Smooth muscle cell (in vitro differentiated cells): ENCODE data around the gene ATP10A. TPM values are rescaled to one million over a fixed set of nuclear protein-coding genes. Genes with fewer than 3 reads are reported as not detected.

Experiments used
- DNase-seq: peaks from one replicate; lab custom pipeline; 2025; ENCODE audit not compliant: unreplicated experiment; lab: John Stamatoyannopoulos, UW
- H2AFZ ChIP-seq: fragments of 200-600 bp; sonication (generic); 2 replicates; pipeline ENCODE4 v1.6.0; 2016; ENCODE audit warnings: antibody characterized with exemption, low read depth, mild to moderate bottlenecking
- H3F3A ChIP-seq: fragments of 200-600 bp; sonication (generic); 2 replicates; pipeline ENCODE4 v1.6.0; 2017; ENCODE audit warnings: antibody characterized with exemption, low read depth
- H3K27ac ChIP-seq: fragments of 200-600 bp; sonication (generic); 2 replicates; pipeline ENCODE4 v1.5.1; 2016; ENCODE audit warnings: low read depth, mild to moderate bottlenecking
- H3K27me3 ChIP-seq: fragments of 200-600 bp; sonication (generic); 2 replicates; pipeline ENCODE4 v1.6.1; 2016; ENCODE audit warnings: low read depth, mild to moderate bottlenecking
- H3K36me3 ChIP-seq: fragments of 200-600 bp; sonication (generic); 2 replicates; pipeline ENCODE4 v1.5.1; 2016; ENCODE audit warnings: low read depth
- H3K4me1 ChIP-seq: fragments of 200-600 bp; sonication (generic); 2 replicates; pipeline ENCODE4 v1.5.1; 2016; ENCODE audit warnings: low read depth
- H3K4me2 ChIP-seq: fragments of 200-600 bp; sonication (generic); 2 replicates; pipeline ENCODE4 v1.6.0; 2016; ENCODE audit warnings: mild to moderate bottlenecking
- H3K4me3 ChIP-seq: fragments of 200-600 bp; sonication (generic); 2 replicates; pipeline ENCODE4 v1.5.1; 2016; ENCODE audit warnings: mild to moderate bottlenecking
- H3K79me2 ChIP-seq: fragments of 200-600 bp; sonication (generic); 2 replicates; pipeline ENCODE4 v1.6.0; 2016; ENCODE audit warnings: low read depth, mild to moderate bottlenecking
- H3K9ac ChIP-seq: fragments of 200-600 bp; sonication (generic); 2 replicates; pipeline ENCODE4 v1.6.0; 2016; ENCODE audit warnings: low read depth
- H3K9me3 ChIP-seq: fragments of 200-600 bp; sonication (generic); replicated peaks from 2 replicates; pipeline ENCODE4 v1.5.1; 2016; ENCODE audit warnings: low read depth
- H4K20me1 ChIP-seq: fragments of 200-600 bp; sonication (generic); 2 replicates; pipeline ENCODE4 v1.6.0; 2016; ENCODE audit warnings: low read depth
- CTCF ChIP-seq: fragments of 200-600 bp; sonication (generic); IDR thresholded peaks from 2 replicates; pipeline ENCODE4 v1.5.1; 2017; ENCODE audit warnings: borderline replicate concordance, mild to moderate bottlenecking, antibody characterized with exemption; ENCODE audit not compliant: insufficient read depth, poor library complexity, severe bottlenecking
- WGBS: methylation state at CpG from one replicate; pipeline ENCODE4 v1.1.7; 2016; ENCODE audit warnings: low lambda C conversion rate; 5-methylcytosine and 5-hydroxymethylcytosine counted together
- polyA plus RNA-seq: library from polyadenylated mRNA; unstranded; fragments of >200 nt; fragmentation: Nextera tagmentation; extraction: Ambion mirVana; gene quantifications from 2 replicates; pipeline ENCODE4 v1.2.1, GENCODE V29; 2016
- total RNA-seq: library from RNA; depleted of rRNA; stranded (reverse); fragments of >200 nt; gene quantifications from 2 replicates; pipeline ENCODE4 v1.2.3, GENCODE V29; 2014

Gene ATP10A
- total and polyA plus RNA-seq, 2 experiments from 2014 or later: 10.6 to 12.3 TPM

- WGBS: 91% methylated on average over 13 of the region's 13 CpGs
- H3K9me3 ChIP-seq: no peaks in the 10 kb centered on the region
Measured at GRCh38 chr15:25667829-25668228, 195.3 kb downstream of the ATP10A start.

GRCh38 chr15:25665913-25666312, 197.2 kb downstream of the ATP10A start:
- no peaks in the 10 kb centered on the region for H3K27me3 ChIP-seq
- DNase-seq: no peak
- no peak for TF ChIP-seq CTCF
- 88% methylated on average over 3 of the region's 3 CpGs for WGBS
- H3K4me1 ChIP-seq: peaks cover 21% of the 10 kb centered on the region
- no peaks in the 10 kb centered on the region for H3K79me2 ChIP-seq
- no peak overlapping the region for H3K27ac ChIP-seq
- no peak overlapping the region for H2AFZ ChIP-seq
- no peak overlapping the region for H3K9ac ChIP-seq
- no peaks in the 10 kb centered on the region for H3K9me3 ChIP-seq
- H3K4me3 ChIP-seq: no peak overlapping the region
- no peak overlapping the region for H3K4me2 ChIP-seq
- H3K36me3 ChIP-seq: no peaks in the 10 kb centered on the region
- H4K20me1 ChIP-seq: no peaks in the 10 kb centered on the region
- peaks cover 18% of the 10 kb centered on the region for H3F3A ChIP-seq

More at GRCh38 chr15:25667829-25668228, 195.3 kb downstream of the ATP10A start:
- Histone ChIP-seq H2AFZ (no peak overlapping the region), H3K4me2 (no peak overlapping the region), H3F3A (peaks cover 23% of the 10 kb centered on the region), H3K27ac (no peak overlapping the region), H3K79me2 (no peaks in the 10 kb centered on the region), H4K20me1 (no peaks in the 10 kb centered on the region), H3K4me1 (peaks cover 28% of the 10 kb centered on the region), H3K27me3 (no peaks in the 10 kb centered on the region), H3K9ac (no peak overlapping the region), H3K36me3 (no peaks in the 10 kb centered on the region), H3K4me3 (no peak overlapping the region)
- TF ChIP-seq CTCF: no peak
- DNase-seq: no peak

GRCh38 chr15:25664761-25665160, 198.4 kb downstream of the ATP10A start:
- Histone ChIP-seq H4K20me1 (no peaks in the 10 kb centered on the region), H3F3A (peaks cover 11% of the 10 kb centered on the region), H3K27me3 (no peaks in the 10 kb centered on the region), H3K79me2 (no peaks in the 10 kb centered on the region), H3K27ac (no peak overlapping the region), H3K36me3 (no peaks in the 10 kb centered on the region), H3K9ac (no peak overlapping the region), H3K4me2 (no peak overlapping the region), H3K4me3 (no peak overlapping the region), H3K4me1 (peaks cover 10% of the 10 kb centered on the region), H2AFZ (no peak overlapping the region), H3K9me3 (no peaks in the 10 kb centered on the region)
- 82% methylated on average over 5 of the region's 5 CpGs for WGBS
- no peak for TF ChIP-seq CTCF
- no peak for DNase-seq

GRCh38 chr15:25663515-25663914, 199.6 kb downstream of the ATP10A start:
- Histone ChIP-seq H3K4me3 (no peak overlapping the region), H3K27me3 (no peaks in the 10 kb centered on the region), H3K9ac (no peak overlapping the region), H3K27ac (no peak overlapping the region), H2AFZ (no peak overlapping the region), H3K79me2 (no peaks in the 10 kb centered on the region), H3K4me2 (no peak overlapping the region), H3F3A (peaks cover under 1% of the 10 kb centered on the region), H4K20me1 (no peaks in the 10 kb centered on the region), H3K9me3 (no peaks in the 10 kb centered on the region), H3K4me1 (peaks cover 2% of the 10 kb centered on the region), H3K36me3 (no peaks in the 10 kb centered on the region)
- 92% methylated on average over 5 of the region's 5 CpGs for WGBS
- TF ChIP-seq CTCF: no peak
- no peak for DNase-seq
